HFF-Myc (cell line): ENCODE data around the gene SENP6.

Experiments used
- DNase-seq: peaks from one replicate; pipeline ENCODE4 v3.0.0-alpha.2; 2011; ENCODE audit warnings: low read depth; ENCODE audit errors: extremely low read depth
- H3K4me3 ChIP-seq: replicated peaks from 2 replicates; pipeline ENCODE4 v1.5.1; 2011; ENCODE audit warnings: low read depth, mild to moderate bottlenecking, control low read depth, low read length
- CTCF ChIP-seq: IDR thresholded peaks from 2 replicates; pipeline ENCODE4 v1.5.1; 2012; ENCODE audit warnings: mild to moderate bottlenecking, low read depth, low read length, control low read depth; ENCODE audit errors: missing control alignments

SENP6 gene

DNA sequence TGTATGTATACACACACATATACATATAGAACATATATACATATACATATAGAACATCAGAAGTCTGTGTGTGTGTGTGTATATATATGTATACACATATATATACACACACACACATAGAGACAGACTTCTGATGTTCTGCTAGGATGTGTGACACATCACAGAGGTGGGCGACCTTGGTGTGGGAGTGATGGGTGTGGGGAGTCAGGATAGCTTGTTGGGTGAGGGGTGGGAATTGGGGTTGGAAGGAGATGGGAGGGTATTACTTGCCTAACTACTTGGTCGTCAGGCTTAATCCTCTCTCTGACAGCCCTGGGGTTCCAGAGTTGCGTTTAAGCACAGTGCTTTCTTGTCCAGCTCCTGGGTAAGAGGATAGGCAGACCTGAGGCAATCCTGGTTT lies 155.6 kb downstream of the SENP6 start:
- DNase-seq, result no peak
- TF ChIP-seq CTCF, result no peak

DNA sequence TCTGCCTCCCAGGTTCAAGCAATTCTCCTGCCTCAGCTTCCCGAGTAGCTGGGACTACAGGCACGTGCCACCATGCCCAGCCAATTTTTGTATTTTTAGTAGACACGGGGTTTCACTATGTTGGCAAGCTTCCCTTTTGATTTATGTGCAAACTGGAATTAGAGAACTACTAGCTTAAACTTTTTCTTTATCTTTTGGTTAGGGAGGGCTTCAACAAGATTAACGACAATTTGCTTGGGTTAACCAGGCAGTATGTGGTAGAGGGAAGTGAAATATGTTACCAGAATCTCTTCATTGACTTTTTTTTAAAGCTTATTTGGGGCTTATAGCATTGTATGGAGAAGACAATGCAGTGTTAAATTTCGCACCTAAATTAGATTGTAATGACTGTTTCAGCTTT lies 156.4 kb downstream of the SENP6 start:
- no peak for DNase-seq
- no peak for TF ChIP-seq CTCF
- no peak overlapping the region for H3K4me3 ChIP-seq

More for the DNA sequence above, 155.6 kb downstream of the SENP6 start:
- no peak overlapping the region for H3K4me3 ChIP-seq

GRCh38 chr6:75759207-75759606 lies 157.5 kb downstream of the SENP6 start:
- DNase-seq, result no peak
- no peak overlapping the region for H3K4me3 ChIP-seq
- TF ChIP-seq CTCF, result no peak

GRCh38 chr6:75760320-75760719 lies 158.6 kb downstream of the SENP6 start:
- no peak for TF ChIP-seq CTCF
- no peak for DNase-seq
- no peak overlapping the region for H3K4me3 ChIP-seq

DNA sequence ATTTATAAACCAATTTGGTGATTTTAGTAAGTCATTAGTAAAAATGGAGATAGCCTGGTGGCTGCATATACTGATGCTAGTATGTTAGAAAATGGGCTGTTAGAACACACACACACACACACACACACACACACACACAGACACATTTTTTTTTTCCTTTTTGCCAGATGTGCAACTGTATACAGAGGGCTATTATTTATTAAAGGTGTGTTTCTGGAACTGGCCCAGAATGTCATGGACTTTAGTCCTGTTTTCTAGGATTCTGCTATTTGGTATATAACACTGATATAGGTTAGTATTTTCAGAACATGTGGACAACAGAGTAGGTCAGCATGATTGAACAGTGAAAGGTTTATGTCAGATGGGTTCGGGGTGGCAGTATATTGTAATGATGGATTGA lies 159.8 kb downstream of the SENP6 start:
- no peak for DNase-seq
- no peak overlapping the region for H3K4me3 ChIP-seq
- no peak for TF ChIP-seq CTCF

DNA sequence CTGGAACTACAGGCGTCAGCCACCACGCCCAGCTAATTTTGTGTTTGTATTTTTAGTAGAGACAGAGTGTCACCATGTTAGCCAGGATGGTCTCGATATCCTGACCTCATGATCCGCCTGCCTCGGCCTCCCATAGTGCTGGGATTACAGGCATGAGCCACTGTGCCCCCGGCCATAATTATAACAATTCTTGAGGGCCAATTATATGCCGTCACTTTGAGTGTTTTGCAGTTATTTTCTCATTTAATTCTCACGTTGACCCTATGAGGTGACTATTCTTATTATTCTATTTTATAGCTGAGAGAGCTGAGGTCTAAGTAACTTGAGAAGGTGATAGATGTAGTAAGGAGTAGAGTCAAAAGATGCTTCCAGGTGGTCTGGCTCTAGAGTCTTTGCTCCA lies 160.4 kb downstream of the SENP6 start:
- DNase-seq, result no peak

More for the DNA sequence above, 160.4 kb downstream of the SENP6 start:
- H3K4me3 ChIP-seq, result no peak overlapping the region
- no peak for TF ChIP-seq CTCF
